ENCODE measurements around the gene PCTP.

Gene PCTP

GRCh38 chr17:55811536-55811935, 60.7 kb downstream of the PCTP start:
- DNase-seq = no peak

GRCh38 chr17:55812323-55812722, 61.5 kb downstream of the PCTP start:
- no peak for DNase-seq

- no peak for DNase-seq
Observed at GRCh38 chr17:55813944-55814343, 63.1 kb downstream of the PCTP start.

GRCh38 chr17:55814377-55814776, 63.5 kb downstream of the PCTP start:
- peak; percentile 58 for DNase-seq

GRCh38 chr17:55816532-55817396, 65.9 kb downstream of the PCTP start:
- no peak for DNase-seq

GRCh38 chr17:55817397-55817709, 66.5 kb downstream of the PCTP start:
- DNase-seq = no peak

GRCh38 chr17:55818026-55818425, 67.2 kb downstream of the PCTP start:
- no peak for DNase-seq

- no peak for DNase-seq
Observed at GRCh38 chr17:55818451-55819375, 67.9 kb downstream of the PCTP start.

GRCh38 chr17:55820675-55821074, 69.8 kb downstream of the PCTP start:
- DNase-seq = no peak

- DNase-seq = no peak
Observed at GRCh38 chr17:55822028-55822427, 71.2 kb downstream of the PCTP start.

- DNase-seq = no peak
Observed at GRCh38 chr17:55825213-55825612, 74.4 kb downstream of the PCTP start.

All from NCI-H2029 (cell line).